GM21723 (cell line): ENCODE results near the gene BRD3.

ENCODE experiments used
- ATAC-seq: cut with Tn5 transposase; IDR thresholded peaks from one replicate; pipeline ENCODE4 v1.9.1; 2021; ENCODE audit warnings: mild to moderate bottlenecking, moderate library complexity; ENCODE audit not compliant: unreplicated experiment

Gene BRD3

GRCh38 chr9:134066913-134067851 lies 644 bp downstream of the BRD3 start:
- ATAC-seq: peak; percentile 12

- ATAC-seq: no peak
Observed at GRCh38 chr9:134066526-134066912, 1.3 kb downstream of the BRD3 start.

- ATAC-seq: no peak
Observed at GRCh38 chr9:134065612-134066419, 2.0 kb downstream of the BRD3 start.

GRCh38 chr9:134064711-134065110 lies 3.1 kb downstream of the BRD3 start:
- no peak for ATAC-seq

- no peak for ATAC-seq
Observed at GRCh38 chr9:134063571-134064450, 4.0 kb downstream of the BRD3 start.

- ATAC-seq: no peak
Observed at GRCh38 chr9:134063088-134063570, 4.7 kb downstream of the BRD3 start.

GRCh38 chr9:134062461-134063087 lies 5.3 kb downstream of the BRD3 start:
- ATAC-seq: no peak

GRCh38 chr9:134061688-134062371 lies 6.0 kb downstream of the BRD3 start:
- ATAC-seq: no peak

GRCh38 chr9:134061019-134061687 lies 6.7 kb downstream of the BRD3 start:
- ATAC-seq: no peak

GRCh38 chr9:134060546-134060945 lies 7.3 kb downstream of the BRD3 start:
- no peak for ATAC-seq

GRCh38 chr9:134059661-134060395 lies 8.0 kb downstream of the BRD3 start:
- peak; percentile 70 for ATAC-seq

- no peak for ATAC-seq
Observed at GRCh38 chr9:134059188-134059641, 8.6 kb downstream of the BRD3 start.

- ATAC-seq: no peak
Observed at GRCh38 chr9:134058716-134059115, 9.1 kb downstream of the BRD3 start.

GRCh38 chr9:134057751-134058701 lies 9.8 kb downstream of the BRD3 start:
- ATAC-seq: no peak

- no peak for ATAC-seq
Observed at GRCh38 chr9:134057307-134057657, 10.5 kb downstream of the BRD3 start.

GRCh38 chr9:134056483-134057306 lies 11.1 kb downstream of the BRD3 start:
- ATAC-seq: no peak
